ENCODE results near the gene SLC2A8.

The SLC2A8 gene

GRCh38 chr9:127411122-127411521 is 14.2 kb downstream of the SLC2A8 start:
- H3K4me1 ChIP-seq: 0 out of 2 replicates have a peak, but pooled peaks cover 8% of the 10 kb centered on the region
- no peak for TF ChIP-seq Cebpa-rat (IDR thresholded peaks at IDR 0.05)
- H3K9me3 ChIP-seq: no peaks in the 10 kb centered on the region
- no peaks in the 10 kb centered on the region for H3K27me3 ChIP-seq
- no peak overlapping the region for H3K9ac ChIP-seq
- H3K36me3 ChIP-seq: no peaks in the 10 kb centered on the region
- H3K27ac ChIP-seq: no peak overlapping the region
- H4K20me1 ChIP-seq: no peaks in the 10 kb centered on the region
- no peak overlapping the region for H3K4me3 ChIP-seq
- no peak overlapping the region for H3K4me2 ChIP-seq

GRCh38 chr9:127415141-127415540 is 18.2 kb downstream of the SLC2A8 start:
- Histone ChIP-seq H4K20me1 (no peaks in the 10 kb centered on the region), H3K4me1 (0 out of 2 replicates have a peak, but pooled peaks cover 8% of the 10 kb centered on the region), H3K4me2 (no peak overlapping the region), H3K36me3 (peaks cover 9% of the 10 kb centered on the region; the same call in 1 of the 2 replicates), H3K4me3 (no peak overlapping the region), H3K27me3 (no peaks in the 10 kb centered on the region), H3K9ac (no peak overlapping the region), H3K27ac (no peak overlapping the region), H3K9me3 (no peaks in the 10 kb centered on the region)
- no peak for TF ChIP-seq Cebpa-rat (IDR thresholded peaks at IDR 0.05)

- Histone ChIP-seq H3K4me1 (0 out of 2 replicates have a peak, but pooled peaks cover 8% of the 10 kb centered on the region), H3K4me3 (no peak overlapping the region), H3K9ac (no peak overlapping the region), H3K9me3 (no peaks in the 10 kb centered on the region), H3K27ac (no peak overlapping the region), H3K27me3 (no peaks in the 10 kb centered on the region), H3K4me2 (no peak overlapping the region), H4K20me1 (no peaks in the 10 kb centered on the region), H3K36me3 (peaks cover 9% of the 10 kb centered on the region; the same call in 1 of the 2 replicates)
- TF ChIP-seq Cebpa-rat (IDR thresholded peaks at IDR 0.05): no peak
Measured at GRCh38 chr9:127415657-127416056, 18.7 kb downstream of the SLC2A8 start.

- H4K20me1 ChIP-seq: no peaks in the 10 kb centered on the region
- H3K9me3 ChIP-seq: no peaks in the 10 kb centered on the region
- no peak for TF ChIP-seq Cebpa-rat (IDR thresholded peaks at IDR 0.05)
- H3K27ac ChIP-seq: no peak overlapping the region
- no peak overlapping the region for H3K9ac ChIP-seq
- peaks cover 13% of the 10 kb centered on the region for H3K4me1 ChIP-seq
- H3K36me3 ChIP-seq: peaks cover 9% of the 10 kb centered on the region; the same call in 1 of the 2 replicates
- no peaks in the 10 kb centered on the region for H3K27me3 ChIP-seq
- no peak overlapping the region for H3K4me2 ChIP-seq
- no peak overlapping the region for H3K4me3 ChIP-seq
Measured at GRCh38 chr9:127417131-127418036, 20.4 kb downstream of the SLC2A8 start.

GRCh38 chr9:127418037-127418471 is 21.1 kb downstream of the SLC2A8 start:
- no peak overlapping the region for H3K4me3 ChIP-seq
- no peak overlapping the region for H3K9ac ChIP-seq
- H3K27ac ChIP-seq: no peak overlapping the region
- no peaks in the 10 kb centered on the region for H4K20me1 ChIP-seq
- H3K4me1 ChIP-seq: peaks cover 20% of the 10 kb centered on the region
- no peak overlapping the region for H3K4me2 ChIP-seq
- H3K36me3 ChIP-seq: peaks cover 9% of the 10 kb centered on the region; the same call in 1 of the 2 replicates
- TF ChIP-seq Cebpa-rat (IDR thresholded peaks at IDR 0.05): no peak
- H3K9me3 ChIP-seq: no peaks in the 10 kb centered on the region
- H3K27me3 ChIP-seq: no peaks in the 10 kb centered on the region

GRCh38 chr9:127419348-127419747 is 22.4 kb downstream of the SLC2A8 start:
- no peak overlapping the region for H3K4me3 ChIP-seq
- no peak for TF ChIP-seq Cebpa-rat (IDR thresholded peaks at IDR 0.05)
- H3K9ac ChIP-seq: no peak overlapping the region
- no peaks in the 10 kb centered on the region for H3K9me3 ChIP-seq
- no peaks in the 10 kb centered on the region; the same call in 1 of the 2 replicates for H4K20me1 ChIP-seq
- H3K36me3 ChIP-seq: peaks cover 9% of the 10 kb centered on the region; the same call in 1 of the 2 replicates
- H3K4me1 ChIP-seq: peaks cover 25% of the 10 kb centered on the region
- H3K4me2 ChIP-seq: no peak overlapping the region
- no peaks in the 10 kb centered on the region for H3K27me3 ChIP-seq
- no peak overlapping the region for H3K27ac ChIP-seq

GRCh38 chr9:127421057-127421456 is 24.1 kb downstream of the SLC2A8 start:
- TF ChIP-seq Cebpa-rat (IDR thresholded peaks at IDR 0.05): no peak
- H3K27ac ChIP-seq: no peak overlapping the region
- H3K4me3 ChIP-seq: no peak overlapping the region
- H3K4me2 ChIP-seq: no peak overlapping the region
- no peak overlapping the region for H3K9ac ChIP-seq
- no peaks in the 10 kb centered on the region for H3K9me3 ChIP-seq
- peaks cover 9% of the 10 kb centered on the region; the same call in 1 of the 2 replicates for H3K36me3 ChIP-seq
- H3K4me1 ChIP-seq: peaks cover 29% of the 10 kb centered on the region
- H3K27me3 ChIP-seq: no peaks in the 10 kb centered on the region
- peaks cover 17% of the 10 kb centered on the region for H4K20me1 ChIP-seq

- H3K36me3 ChIP-seq: peaks cover 14% of the 10 kb centered on the region; the same call in 1 of the 2 replicates
- peaks cover 39% of the 10 kb centered on the region for H3K4me1 ChIP-seq
- H4K20me1 ChIP-seq: peaks cover 28% of the 10 kb centered on the region
- H3K4me2 ChIP-seq: peak overlapping the region; percentile 97
- H3K9ac ChIP-seq: no peak overlapping the region; the same call in 1 of the 2 replicates
- no peaks in the 10 kb centered on the region for H3K9me3 ChIP-seq
- TF ChIP-seq Cebpa-rat (IDR thresholded peaks at IDR 0.05): no peak
- H3K27me3 ChIP-seq: no peaks in the 10 kb centered on the region
- peak overlapping the region; percentile 87; the same call in 1 of the 2 replicates for H3K4me3 ChIP-seq
- H3K27ac ChIP-seq: no peak overlapping the region
Measured at GRCh38 chr9:127422133-127422782, 25.3 kb downstream of the SLC2A8 start.

GRCh38 chr9:127422787-127423186 is 25.8 kb downstream of the SLC2A8 start:
- Histone ChIP-seq H3K4me3 (peak overlapping the region; percentile 87), H4K20me1 (peaks cover 33% of the 10 kb centered on the region), H3K9me3 (no peaks in the 10 kb centered on the region), H3K27me3 (no peaks in the 10 kb centered on the region), H3K9ac (peak overlapping the region; percentile 90), H3K4me2 (peak overlapping the region; percentile 97), H3K27ac (no peak overlapping the region), H3K4me1 (peaks cover 39% of the 10 kb centered on the region), H3K36me3 (peaks cover 18% of the 10 kb centered on the region; the same call in 1 of the 2 replicates)
- no peak for TF ChIP-seq Cebpa-rat (IDR thresholded peaks at IDR 0.05)

All from BLaER1 (cell line).